ENCODE results near the gene ZNF471.

GRCh38 chr19:56572589-56572988, 64.9 kb downstream of the ZNF471 start:
- TF ChIP-seq YY1 (IDR thresholded peaks at IDR 0.05; ENCODE audit: low read depth) (no peak), EP300 (IDR thresholded peaks at IDR 0.05; ENCODE audit: borderline replicate concordance) (no peak), EGR1 (IDR thresholded peaks at IDR 0.05) (no peak), MAX (IDR thresholded peaks at IDR 0.05) (no peak), REST (IDR thresholded peaks at IDR 0.05; ENCODE audit: low read depth) (no peak), RAD21 (IDR thresholded peaks at IDR 0.05; ENCODE audit: low read depth) (no peak), TEAD4 (IDR thresholded peaks at IDR 0.05) (no peak), TAF1 (IDR thresholded peaks at IDR 0.05; ENCODE audit: low read depth) (no peak), FOXM1 (IDR thresholded peaks at IDR 0.05; ENCODE audit: borderline replicate concordance, low read depth) (no peak), TCF12 (IDR thresholded peaks at IDR 0.05; ENCODE audit: low read depth) (no peak)

Measured in Ishikawa (cell line).